GM18951 (cell line): ENCODE data around the gene NPPC.

Experiments
- POLR2A ChIP-seq: IDR thresholded peaks from 4 replicates; pipeline ENCODE4 v1.6.1; 2011; ENCODE audit warnings: mild to moderate bottlenecking; ENCODE audit not compliant: insufficient read length, insufficient read depth; ENCODE audit errors: extremely low read depth
- in situ Hi-C: fragments of 300-500 bp; cut with MboI; formaldehyde crosslinking; loops from one replicate; pipeline ENCODE4 v1.12.0; 2022; ENCODE audit warnings: low sequenced_read_pairs, mixed read lengths, inconsistent platforms; ENCODE audit not compliant: unreplicated experiment

NPPC gene

GRCh38 chr2:231946241-231946814, 20.1 kb upstream of the NPPC start:
- in situ Hi-C loops = no loop called here
- TF ChIP-seq POLR2A = no peak

DNA sequence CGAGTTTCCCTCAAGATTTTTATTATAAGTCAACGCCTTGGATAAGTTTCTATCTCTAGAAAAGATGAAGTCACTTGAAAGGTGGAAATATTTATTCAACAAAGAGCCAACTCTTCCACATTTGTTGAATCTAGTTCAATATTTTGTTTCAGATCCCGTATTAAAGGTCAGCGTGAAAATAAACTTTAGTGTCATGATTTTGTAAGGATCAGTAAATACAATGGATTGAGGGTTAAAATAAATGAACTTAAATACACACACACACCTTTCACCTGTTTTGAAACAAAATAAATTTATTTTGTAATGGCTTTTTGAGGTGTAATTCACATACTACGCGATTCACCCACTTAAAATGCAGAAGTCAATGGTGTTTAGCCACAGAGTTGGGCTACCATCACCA, 16.0 kb upstream of the NPPC start:
- in situ Hi-C loops = no loop called here
- no peak for TF ChIP-seq POLR2A

DNA sequence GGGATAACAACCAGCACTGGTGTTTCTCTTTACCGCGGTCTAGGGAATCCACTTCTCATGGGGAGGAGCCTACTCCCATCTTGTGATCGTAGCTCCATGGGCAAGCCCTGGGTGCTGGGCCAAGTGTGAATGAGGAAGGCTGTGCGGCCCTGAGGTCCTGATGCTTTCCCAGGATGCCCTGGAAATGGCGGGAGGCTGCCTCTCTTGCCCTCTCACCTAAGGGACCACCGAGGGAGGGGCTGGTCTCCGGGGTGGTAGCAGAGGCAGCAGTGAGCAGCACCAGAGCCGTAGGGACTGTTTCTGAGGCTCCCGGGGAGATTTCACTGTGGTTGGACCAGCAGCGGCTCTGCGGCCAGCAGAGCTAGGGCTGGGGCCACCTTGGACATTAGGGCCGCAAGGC, 15.5 kb upstream of the NPPC start:
- in situ Hi-C loops = no loop called here
- TF ChIP-seq POLR2A = no peak

DNA sequence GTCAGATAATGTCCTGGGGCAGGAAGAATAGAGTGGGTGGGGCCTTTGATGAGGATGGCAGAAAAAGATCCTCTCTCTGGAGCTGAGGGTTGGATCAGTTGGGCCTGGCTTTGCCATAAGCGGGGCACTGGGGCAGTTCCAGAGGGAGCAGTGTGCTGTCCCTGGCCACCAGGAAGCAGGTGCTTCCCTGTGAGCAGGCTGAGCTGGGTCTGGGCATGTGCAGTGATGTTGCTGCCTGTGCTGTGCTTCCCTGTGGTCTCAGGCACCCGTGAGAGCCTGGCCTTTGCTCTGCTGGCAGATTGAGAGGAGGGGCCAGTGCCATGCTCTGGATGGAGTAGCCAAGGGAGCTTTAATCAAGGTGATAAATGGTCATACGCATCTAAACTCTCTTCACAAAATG, 14.6 kb upstream of the NPPC start:
- in situ Hi-C loops = no loop called here
- TF ChIP-seq POLR2A = no peak

- no peak for TF ChIP-seq POLR2A
- in situ Hi-C loops = loop anchor here (10.0 kb wide), 2 partner anchors 206 to 386 kb away; no protein-coding TSS in a partner anchor
Observed at GRCh38 chr2:231939022-231939421, 12.8 kb upstream of the NPPC start.

DNA sequence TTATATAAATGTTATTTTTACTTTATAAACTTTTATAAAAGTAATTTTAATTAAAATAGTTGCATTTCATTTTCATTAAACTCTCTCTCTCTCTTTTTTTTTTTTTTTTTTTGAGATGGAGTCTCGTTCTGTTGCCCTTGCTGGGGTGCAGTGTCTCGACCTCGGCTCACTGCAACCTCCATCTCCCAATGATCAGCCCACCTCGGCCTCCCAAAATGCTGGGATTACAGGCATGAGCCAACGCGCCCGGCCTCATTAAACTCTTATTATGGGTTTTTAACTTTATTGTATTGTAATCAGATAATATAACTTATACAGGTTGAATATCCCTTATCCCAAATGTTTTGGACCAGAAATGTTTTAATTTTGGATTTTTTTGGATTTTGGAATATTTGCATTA, 10.9 kb upstream of the NPPC start:
- in situ Hi-C loops = loop anchor here (10.0 kb wide), 2 partner anchors 208 to 388 kb away; no protein-coding TSS in a partner anchor
- TF ChIP-seq POLR2A = no peak

DNA sequence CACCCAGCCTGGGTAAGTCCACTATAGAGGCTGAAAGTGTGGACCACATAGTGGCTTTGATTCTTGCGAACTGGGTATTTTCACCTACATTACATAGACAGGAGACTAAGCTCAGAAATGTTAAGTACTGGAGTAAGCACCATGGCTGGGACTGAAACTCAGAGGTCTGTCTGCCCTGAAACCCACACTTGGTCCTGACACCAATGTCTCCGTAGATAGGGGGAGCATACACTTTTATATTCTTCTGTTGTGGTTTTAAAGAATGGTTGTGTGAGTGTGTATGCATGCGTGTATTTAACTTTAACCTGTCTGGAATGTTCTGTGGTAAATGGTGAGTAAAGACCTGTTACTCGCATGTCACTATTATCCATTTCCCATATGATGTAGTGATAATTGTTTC, 10.3 kb upstream of the NPPC start:
- in situ Hi-C loops = loop anchor here (10.0 kb wide), 2 partner anchors 208 to 388 kb away; no protein-coding TSS in a partner anchor
- TF ChIP-seq POLR2A = no peak

DNA sequence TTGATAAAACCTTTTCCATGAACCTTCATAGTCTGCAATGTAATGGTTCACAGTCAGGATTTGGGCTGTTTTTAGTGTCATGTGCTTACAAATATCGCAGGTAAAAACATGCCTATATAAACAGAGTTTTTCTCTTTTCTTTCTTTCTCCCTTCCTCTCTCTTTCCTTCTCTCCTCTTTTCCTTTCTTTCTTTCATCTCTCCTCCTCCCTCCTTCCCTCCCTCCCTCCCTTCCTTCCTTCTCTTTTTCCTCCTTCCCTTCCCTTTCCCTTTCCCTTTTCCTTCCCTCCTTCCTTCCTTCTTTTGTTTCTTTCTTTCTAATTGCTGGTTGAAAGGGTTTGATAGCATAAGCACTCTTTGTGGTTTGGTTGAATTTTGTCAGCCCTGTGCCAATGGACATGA, 9.6 kb upstream of the NPPC start:
- in situ Hi-C loops = loop anchor here (10.0 kb wide), 2 partner anchors 209 to 389 kb away; no protein-coding TSS in a partner anchor
- no peak for TF ChIP-seq POLR2A

- TF ChIP-seq POLR2A = no peak
- in situ Hi-C loops = loop anchor here (10.0 kb wide), 2 partner anchors 210 to 390 kb away; no protein-coding TSS in a partner anchor
Observed at GRCh38 chr2:231935207-231935524, 9.0 kb upstream of the NPPC start.

DNA sequence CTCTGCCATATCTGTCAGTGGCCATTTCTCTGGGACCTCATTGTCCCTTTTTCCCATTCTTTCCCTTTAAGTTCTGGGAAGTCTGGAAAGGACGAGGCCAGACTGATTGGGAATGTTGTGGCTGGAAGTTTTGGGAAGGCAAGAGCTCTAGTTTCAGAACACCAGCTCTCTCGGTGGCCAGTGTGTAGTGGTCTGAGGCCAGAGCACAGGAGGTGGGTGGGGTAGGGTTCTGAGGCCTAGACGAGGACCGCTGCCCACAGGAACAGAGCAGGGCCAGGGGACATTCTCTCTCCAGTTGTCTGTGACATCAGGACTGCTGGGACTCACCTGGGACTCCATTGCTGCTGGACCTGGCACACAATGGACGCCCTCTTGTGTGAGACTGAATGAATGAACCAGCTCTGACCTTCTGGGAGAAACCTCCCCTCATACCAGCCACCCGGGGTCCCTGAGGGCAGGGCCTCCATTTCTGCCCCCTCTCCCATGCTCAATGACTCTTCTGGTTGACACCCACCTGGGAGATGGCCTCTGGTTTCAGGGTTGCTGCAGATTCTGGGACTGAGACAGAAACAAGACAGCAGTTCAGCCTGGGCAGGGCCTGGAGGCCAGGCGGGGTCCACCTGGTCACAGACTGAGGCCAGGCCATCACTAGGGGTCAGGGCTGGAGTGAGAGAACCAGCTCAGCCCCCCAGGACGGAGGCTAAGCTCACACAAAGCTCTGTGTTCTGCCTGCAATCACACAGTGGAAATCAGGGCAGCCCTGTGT, 8.4 kb upstream of the NPPC start:
- no peak for TF ChIP-seq POLR2A
- in situ Hi-C loops = loop anchor here (10.0 kb wide), 2 partner anchors 210 to 390 kb away; no protein-coding TSS in a partner anchor

- no peak for TF ChIP-seq POLR2A
- in situ Hi-C loops = loop anchor here (10.0 kb wide), 2 partner anchors 211 to 391 kb away; no protein-coding TSS in a partner anchor
Observed at GRCh38 chr2:231933916-231934401, 7.8 kb upstream of the NPPC start.

- no peak for TF ChIP-seq POLR2A
- in situ Hi-C loops = loop anchor here (10.0 kb wide), 2 partner anchors 212 to 392 kb away; no protein-coding TSS in a partner anchor
Observed at GRCh38 chr2:231932985-231933915, 7.1 kb upstream of the NPPC start.

DNA sequence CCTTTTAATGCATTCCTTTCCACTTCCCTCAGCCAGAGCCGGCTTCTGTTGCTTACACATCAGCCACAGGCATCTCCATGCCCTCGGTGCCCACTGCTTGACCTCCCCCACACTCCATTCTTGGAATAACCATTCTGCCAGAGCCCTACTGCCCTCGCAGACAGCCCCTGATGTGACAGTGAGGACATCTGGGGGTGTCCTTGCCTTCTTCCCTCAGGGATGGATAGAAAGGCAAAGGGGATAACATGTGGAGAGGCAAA, 6.4 kb upstream of the NPPC start:
- in situ Hi-C loops = loop anchor here (10.0 kb wide), 2 partner anchors 212 to 392 kb away; no protein-coding TSS in a partner anchor
- no peak for TF ChIP-seq POLR2A
